Activated B cell treated with CpG ODN at 0.5 μM for 24 hours (primary cell): ENCODE results near the gene SDK2. TPM values are rescaled to one million over a fixed set of nuclear protein-coding genes. Genes with fewer than 3 reads are reported as not detected.

Source experiments
- ATAC-seq: fragments of 200-7000 bp; cut with Tn5 transposase; one replicate; pipeline ENCODE4 v1.10.0; 2021; ENCODE audit warnings: low read depth, mild to moderate bottlenecking, moderate library complexity
- CTCF ChIA-PET: fragments of 350-600 bp; sonication (Branson Sonifier 250); formaldehyde crosslinking; loops from one replicate; lab custom pipeline; 2021; ENCODE audit warnings: antibody characterized with exemption; lab: Charles Lee
- POLR2A ChIA-PET: fragments of 350-600 bp; sonication (Branson Sonifier 250); formaldehyde crosslinking; loops from one replicate; lab custom pipeline; 2021; ENCODE audit warnings: antibody characterized with exemption; lab: Charles Lee
- DNase-seq: peaks from one replicate; pipeline ENCODE4 v3.0.0; 2022
- H3K27ac Mint-ChIP-seq: one replicate; pipeline ENCODE4 v1.8.0; 2020; ENCODE audit warnings: mixed read lengths
- H3K27me3 Mint-ChIP-seq: one replicate; pipeline ENCODE4 v1.8.0; 2021; ENCODE audit warnings: mixed read lengths
- H3K36me3 Mint-ChIP-seq: one replicate; pipeline ENCODE4 v1.8.0; 2021; ENCODE audit warnings: low read depth, mixed read lengths
- H3K4me1 Mint-ChIP-seq: one replicate; pipeline ENCODE4 v1.8.0; 2021; ENCODE audit warnings: mixed read lengths
- H3K4me3 Mint-ChIP-seq: one replicate; pipeline ENCODE4 v1.8.0; 2020; ENCODE audit warnings: mild to moderate bottlenecking, mixed read lengths
- H3K9me3 Mint-ChIP-seq: one replicate; pipeline ENCODE4 v1.8.0; 2020; ENCODE audit warnings: mixed read lengths
- CTCF ChIP-seq: fragments of 200-600 bp; IDR thresholded peaks from one replicate; pipeline ENCODE4 v1.8.0; 2022; ENCODE audit warnings: antibody characterized with exemption, mild to moderate bottlenecking
- intact Hi-C: fragments of 100-400 bp; cut with micrococcal nuclease; formaldehyde crosslinking; loops from one replicate; pipeline ENCODE4 v1.15.1; 2024
- total RNA-seq: library from RNA; stranded (reverse); gene quantifications from 2 replicates; pipeline ENCODE4 v1.2.3, GENCODE V29; 2022

Gene SDK2
- total RNA-seq, 1 donor from 2014 or later = 2.5 TPM

- ChIA-PET POLR2A (no interaction called here), CTCF (no interaction called here)
- no peaks in the 10 kb centered on the region for H3K4me1 Mint-ChIP-seq
- H3K36me3 Mint-ChIP-seq = peaks cover 52% of the 10 kb centered on the region
- no peak overlapping the region for H3K27ac Mint-ChIP-seq
- ATAC-seq (no peak), DNase-seq (no peak)
- intact Hi-C loops = no loop called here
- H3K9me3 Mint-ChIP-seq = no peaks in the 10 kb centered on the region
- H3K27me3 Mint-ChIP-seq = no peaks in the 10 kb centered on the region
- no peak for TF ChIP-seq CTCF
- H3K4me3 Mint-ChIP-seq = no peak overlapping the region
These were observed 246.2 kb downstream of the SDK2 start for GRCh38 chr17:73397856-73398540.

GRCh38 chr17:73397278-73397826, 246.9 kb downstream of the SDK2 start:
- ATAC-seq (no peak), DNase-seq (no peak)
- H3K4me3 Mint-ChIP-seq = no peak overlapping the region
- H3K27ac Mint-ChIP-seq = no peak overlapping the region
- H3K27me3 Mint-ChIP-seq = no peaks in the 10 kb centered on the region
- no peaks in the 10 kb centered on the region for H3K4me1 Mint-ChIP-seq
- ChIA-PET CTCF (no interaction called here), POLR2A (no interaction called here)
- H3K9me3 Mint-ChIP-seq = no peaks in the 10 kb centered on the region
- intact Hi-C loops = no loop called here
- TF ChIP-seq CTCF = no peak
- H3K36me3 Mint-ChIP-seq = peaks cover 52% of the 10 kb centered on the region

DNA sequence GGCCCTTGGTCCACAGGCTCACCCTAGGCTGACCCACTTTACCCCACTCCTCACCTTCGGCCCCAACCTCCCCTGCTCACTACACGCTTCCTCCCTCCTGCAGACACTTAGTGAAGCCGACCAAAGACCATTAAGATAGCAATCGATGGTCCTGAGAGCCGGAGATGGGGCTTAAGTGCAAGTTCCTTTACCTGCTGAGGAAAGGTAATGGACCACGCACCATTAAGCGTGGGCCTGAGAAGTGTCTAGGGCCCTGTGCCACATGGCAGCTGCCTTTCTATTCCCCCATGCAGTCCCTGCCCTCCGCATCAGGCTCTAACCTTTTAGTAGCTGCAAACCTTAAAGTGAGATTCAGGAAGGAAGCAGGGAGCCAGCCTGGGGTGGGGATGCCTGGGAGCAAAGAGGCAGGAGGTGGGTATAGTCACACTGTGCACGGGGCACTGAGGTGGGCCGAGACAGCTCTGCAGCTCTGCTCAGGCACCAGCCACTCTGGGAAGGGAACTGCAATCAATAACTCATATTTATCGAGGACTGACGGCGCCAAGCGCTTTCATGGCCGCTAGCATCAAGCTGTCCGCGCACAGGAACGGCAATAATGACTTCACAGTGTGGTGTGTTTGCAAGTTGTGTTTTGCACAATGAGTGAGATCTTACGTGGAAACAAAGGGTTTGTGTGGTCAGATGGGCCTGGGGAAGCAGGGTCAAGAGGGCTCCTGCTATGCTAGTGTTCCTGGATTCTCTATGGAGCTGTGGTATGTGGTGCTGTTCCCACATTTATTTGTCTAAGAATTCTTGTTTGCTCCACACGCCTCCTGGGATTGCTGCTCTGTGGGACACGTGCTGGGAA, 247.6 kb downstream of the SDK2 start:
- no peak for TF ChIP-seq CTCF
- ATAC-seq (no peak), DNase-seq (no peak)
- no peaks in the 10 kb centered on the region for H3K9me3 Mint-ChIP-seq
- CTCF ChIA-PET = no interaction called here
- H3K36me3 Mint-ChIP-seq = peaks cover 52% of the 10 kb centered on the region
- intact Hi-C loops = no loop called here
- H3K27me3 Mint-ChIP-seq = no peaks in the 10 kb centered on the region
- H3K27ac Mint-ChIP-seq = no peak overlapping the region
- POLR2A ChIA-PET = no interaction called here
- no peak overlapping the region for H3K4me3 Mint-ChIP-seq
- no peaks in the 10 kb centered on the region for H3K4me1 Mint-ChIP-seq

DNA sequence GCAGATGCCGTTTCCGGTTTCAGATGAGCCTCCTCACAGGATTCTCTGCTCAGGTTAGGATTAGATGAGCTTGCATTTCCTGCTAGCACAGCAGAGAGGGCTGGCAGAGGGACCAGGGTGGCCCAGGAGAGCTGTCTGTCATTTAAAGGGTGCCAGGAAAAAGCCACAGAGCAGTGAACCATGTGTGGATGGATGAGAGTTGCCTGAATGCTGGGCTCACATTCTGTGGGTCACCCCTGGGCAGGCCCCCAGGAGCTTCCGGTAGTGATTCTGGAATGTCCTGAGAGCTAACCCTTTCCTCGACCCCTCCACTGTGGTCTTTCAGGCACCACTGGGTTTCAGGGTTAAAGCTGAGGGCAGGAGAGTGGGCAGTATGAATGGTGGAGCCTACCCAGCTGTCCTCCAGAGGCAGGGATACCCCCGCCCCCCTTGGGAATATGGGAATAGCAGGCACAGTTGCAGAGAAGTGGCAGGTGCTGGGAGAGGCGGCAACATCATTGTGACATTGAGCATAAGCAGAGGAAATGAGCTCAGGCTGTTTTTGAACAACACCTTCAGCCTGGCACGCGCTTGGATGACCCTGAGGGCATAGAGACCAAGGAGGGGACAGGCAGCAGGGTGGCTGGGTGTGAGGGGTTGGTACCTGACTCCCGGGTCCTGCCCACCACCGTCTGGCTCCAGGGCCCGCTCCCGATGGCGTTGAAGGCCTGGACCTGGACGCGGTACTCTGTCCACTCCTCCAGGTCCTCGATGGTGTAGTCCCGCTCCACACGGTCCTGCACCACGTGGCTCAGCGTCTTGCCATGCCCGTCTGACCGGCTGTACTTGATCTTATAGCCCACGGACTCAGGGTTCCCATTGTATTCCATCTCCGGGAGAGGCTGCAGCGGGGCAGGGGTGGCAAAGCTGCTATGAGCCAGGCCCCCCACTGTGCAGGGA, 249.5 kb downstream of the SDK2 start:
- ChIA-PET POLR2A (no interaction called here), CTCF (no interaction called here)
- ATAC-seq (no peak), DNase-seq (no peak)
- Mint-ChIP-seq H3K27me3 (no peaks in the 10 kb centered on the region), H3K27ac (no peak overlapping the region), H3K9me3 (no peaks in the 10 kb centered on the region), H3K4me3 (no peak overlapping the region), H3K4me1 (no peaks in the 10 kb centered on the region), H3K36me3 (peaks cover 56% of the 10 kb centered on the region)
- intact Hi-C loops = no loop called here
- no peak for TF ChIP-seq CTCF
